GM12878 (cell line): Measurements from ENCODE around the gene C3AR1.

Source experiments
- EP300 ChIP-seq, 2 experiments: fragments of 150-350 bp in 1 of 2; IDR thresholded peaks; 2 replicates each; pipeline ENCODE4 v1.6.1; 2011 to 2012; ENCODE audit warnings: low read depth in 2 of 2, low read length in 2 of 2, borderline replicate concordance in 1 of 2, improper control_type of control experiment in 1 of 2, inconsistent platforms in 1 of 2; ENCODE audit not compliant: control insufficient read depth in 1 of 2
- KDM1A ChIP-seq: fragments of 200-600 bp; sonication (generic); IDR thresholded peaks from 2 replicates; pipeline ENCODE4 v1.6.1; 2016; ENCODE audit warnings: borderline replicate concordance
- POLR2A ChIP-seq: IDR thresholded peaks from 2 replicates; pipeline ENCODE4 v1.6.1; 2011; ENCODE audit warnings: low read depth, mild to moderate bottlenecking, low read length
- SUZ12 ChIP-seq: fragments of 200-600 bp; sonication (generic); IDR thresholded peaks from one replicate; pipeline ENCODE4 v1.6.1; 2018; ENCODE audit warnings: antibody characterized with exemption, mild to moderate bottlenecking; ENCODE audit not compliant: unreplicated experiment

GRCh38 chr12:8054816-8055215 lies 11.3 kb downstream of the C3AR1 start:
- TF ChIP-seq POLR2A (no peak), EP300 (IDR thresholded peaks at IDR 0.05; ENCODE audit: borderline replicate concordance in 1 of 2, control insufficient read depth in 1 of 2, low read depth in 2 of 2, low read length in 2 of 2) (no peak), KDM1A (no peak), SUZ12 (no peak)
